ENCODE results near the gene GRB7.
"Not testable (repeated sequence)": the region's sequence is repeated elsewhere in the genome, so short reads cannot be mapped to it uniquely, and the experiment has no call there.

GRB7 gene

DNA sequence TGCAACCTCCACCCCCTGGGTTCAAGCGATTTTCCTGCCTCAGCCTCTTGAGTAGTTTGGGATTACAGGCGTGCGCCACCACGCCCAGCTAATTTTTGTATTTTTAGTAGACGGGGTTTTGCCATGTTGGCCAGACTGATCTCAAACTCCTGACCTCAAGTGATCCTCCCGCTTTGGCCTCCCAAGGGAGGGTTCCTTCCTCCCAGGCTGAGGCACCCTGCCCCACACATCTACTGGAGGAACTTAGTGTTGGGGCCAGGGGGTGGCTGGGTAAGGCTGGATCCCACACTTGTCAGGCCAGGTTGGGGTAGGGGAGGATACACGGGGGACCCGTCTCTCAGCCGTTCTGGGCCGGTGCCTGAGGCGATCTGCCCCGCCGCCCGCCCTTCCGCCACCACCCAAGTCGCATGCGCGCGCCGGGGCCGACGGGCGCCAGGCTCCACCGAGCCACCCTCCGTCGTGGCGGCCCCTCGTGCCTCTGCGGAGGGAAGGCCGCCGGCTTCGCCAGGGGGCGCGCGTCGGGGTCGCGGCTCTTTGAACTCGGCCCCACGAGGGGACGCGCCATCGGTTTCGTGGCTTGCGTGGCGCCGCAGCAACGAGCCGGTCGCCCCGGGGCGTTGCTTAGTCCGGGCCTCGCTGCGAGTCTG, 15.9 kb downstream of the GRB7 start:
- no peak for DNase-seq (ENCODE audit: low read depth)

DNA sequence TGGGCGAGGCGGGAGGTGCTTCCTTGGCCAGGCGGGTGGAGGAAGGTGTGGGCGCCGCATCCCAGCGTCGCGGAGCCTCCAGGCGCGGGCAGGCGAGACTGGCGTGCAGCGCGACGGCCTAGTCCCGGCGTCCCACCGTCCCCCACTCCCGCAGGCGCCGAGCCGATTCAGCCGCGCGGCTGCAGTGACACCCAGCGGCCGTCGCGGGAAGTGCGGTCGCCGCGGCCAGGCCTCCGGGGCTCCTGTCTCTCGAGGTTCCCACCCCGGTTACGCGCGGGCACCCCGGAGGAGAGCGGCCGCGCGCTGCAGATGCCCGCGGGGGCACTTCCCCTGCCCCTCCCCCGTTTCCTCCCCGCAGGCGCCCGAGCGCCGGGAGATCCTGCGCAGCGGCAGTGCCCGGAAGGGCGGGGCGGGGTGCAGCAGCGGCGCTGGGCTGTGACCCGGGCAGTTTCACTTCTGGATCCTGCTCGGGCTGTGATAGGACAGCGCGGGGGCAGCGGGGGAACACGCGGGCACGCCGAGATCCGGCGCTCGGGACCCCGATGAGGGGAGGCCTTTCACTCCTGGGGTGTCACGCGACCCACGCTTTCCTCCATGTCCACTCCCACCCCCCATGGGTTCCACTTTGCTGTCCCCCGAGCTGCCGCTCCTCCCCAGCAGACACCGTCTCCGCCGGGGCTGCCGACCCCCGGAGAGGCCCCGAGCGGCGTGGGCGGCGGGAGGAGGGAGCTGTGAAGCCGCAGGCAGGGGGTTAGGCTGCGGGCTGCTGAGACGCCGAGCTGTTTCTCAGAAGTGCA, 16.6 kb downstream of the GRB7 start:
- peak; percentile 92 for DNase-seq (ENCODE audit: low read depth)

DNA sequence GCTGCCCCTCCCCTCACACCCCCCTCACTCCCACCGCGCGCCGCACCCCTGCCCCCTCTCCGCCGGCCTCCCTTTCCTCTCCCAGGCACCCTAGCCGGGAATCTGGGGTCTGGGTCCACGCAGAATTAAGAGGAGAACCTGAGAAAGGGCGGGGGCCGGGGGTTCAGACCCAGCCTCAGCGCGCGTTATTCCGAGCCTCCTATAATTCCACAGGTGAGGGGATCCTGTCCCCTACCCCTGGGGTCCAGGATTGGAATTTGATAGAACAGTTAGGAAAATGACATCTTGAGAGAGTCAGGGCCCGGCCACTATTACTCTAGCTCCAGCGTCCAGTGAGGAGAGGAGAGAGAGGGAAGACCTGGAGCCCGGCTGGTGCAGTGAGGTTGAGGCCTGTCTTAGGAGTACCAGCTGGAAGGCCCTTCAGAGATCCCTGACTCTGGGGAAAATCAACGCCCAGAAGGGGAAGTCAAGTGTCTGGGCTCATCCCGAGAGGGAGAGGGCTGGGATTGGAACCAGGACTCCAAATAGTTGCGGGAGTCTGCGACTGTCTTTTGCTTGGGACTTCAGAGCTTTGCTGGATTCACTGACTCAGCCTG, 17.3 kb downstream of the GRB7 start:
- no peak for DNase-seq (ENCODE audit: low read depth)

DNA sequence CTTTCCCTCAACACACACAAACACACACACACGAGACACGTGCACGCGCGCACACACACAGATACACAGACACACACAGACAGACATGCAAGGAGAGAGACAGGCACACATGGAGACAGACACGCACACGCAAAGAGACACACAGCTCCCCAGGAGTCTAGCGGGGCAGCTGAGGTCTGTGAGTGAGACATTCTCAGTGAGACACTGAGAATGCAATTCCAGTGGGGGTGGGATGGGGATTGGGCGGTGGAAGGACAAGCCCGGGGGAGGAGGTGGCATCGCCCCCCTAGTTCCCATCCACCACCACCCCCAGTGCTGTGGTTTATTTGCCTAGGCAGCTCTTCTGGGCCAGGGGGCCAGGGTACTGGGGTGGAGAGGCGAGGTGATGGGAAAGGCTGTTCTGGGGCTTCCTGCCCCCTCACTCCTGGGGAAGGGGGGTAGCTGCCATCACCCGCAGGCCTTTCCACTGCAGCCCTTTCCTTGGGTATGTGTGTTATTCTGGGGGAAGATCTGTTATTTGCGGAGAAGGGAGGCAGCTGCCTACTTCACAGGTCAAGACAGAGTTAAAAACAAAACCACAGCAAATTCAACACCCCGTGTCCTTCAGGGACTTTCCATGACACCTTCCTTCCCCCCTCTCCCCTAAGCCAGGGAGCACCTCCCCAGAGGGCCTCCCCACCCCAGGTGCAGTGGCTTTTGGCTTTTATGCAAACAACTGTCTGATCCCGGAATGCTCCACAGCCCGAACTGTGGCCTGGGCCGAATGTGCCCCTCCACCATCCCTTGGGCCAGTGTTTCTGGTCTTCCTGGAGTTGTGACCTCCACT, 18.0 kb downstream of the GRB7 start:
- DNase-seq (ENCODE audit: low read depth) = no peak

DNA sequence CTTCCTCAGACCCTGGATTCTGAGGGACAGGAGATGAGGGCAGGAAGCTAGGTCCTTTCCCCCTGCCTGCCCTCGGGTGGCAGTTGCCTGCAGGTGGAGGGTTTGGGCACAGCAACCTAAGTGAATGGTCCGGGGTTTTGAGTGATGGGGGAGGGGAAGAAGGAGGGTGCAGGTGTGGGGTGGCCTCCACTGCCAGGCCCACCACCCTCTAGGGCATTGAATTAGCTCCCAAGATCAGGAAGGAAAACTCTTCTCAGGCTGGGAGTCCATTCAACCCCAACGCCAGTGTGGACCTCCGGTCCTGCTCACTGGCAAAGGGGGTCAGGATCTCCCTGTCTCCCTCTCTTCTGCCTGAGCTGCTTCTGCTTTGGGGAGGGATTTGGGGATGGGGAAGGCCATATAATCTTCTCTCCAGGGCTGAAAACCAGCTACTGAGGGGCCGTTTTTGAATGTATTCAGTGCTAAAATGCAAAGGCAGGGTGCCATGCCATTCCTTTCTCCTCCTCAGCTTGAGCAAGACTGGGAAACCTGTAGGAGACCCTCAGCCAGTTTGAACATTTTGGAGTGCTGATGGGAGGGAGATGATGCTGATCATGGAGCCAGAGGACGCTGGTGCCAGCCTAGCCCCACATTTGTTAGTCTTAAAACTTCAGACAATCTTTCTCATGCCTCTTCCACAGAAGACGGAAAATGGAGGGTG, 18.8 kb downstream of the GRB7 start:
- no peak for DNase-seq (ENCODE audit: low read depth)

DNA sequence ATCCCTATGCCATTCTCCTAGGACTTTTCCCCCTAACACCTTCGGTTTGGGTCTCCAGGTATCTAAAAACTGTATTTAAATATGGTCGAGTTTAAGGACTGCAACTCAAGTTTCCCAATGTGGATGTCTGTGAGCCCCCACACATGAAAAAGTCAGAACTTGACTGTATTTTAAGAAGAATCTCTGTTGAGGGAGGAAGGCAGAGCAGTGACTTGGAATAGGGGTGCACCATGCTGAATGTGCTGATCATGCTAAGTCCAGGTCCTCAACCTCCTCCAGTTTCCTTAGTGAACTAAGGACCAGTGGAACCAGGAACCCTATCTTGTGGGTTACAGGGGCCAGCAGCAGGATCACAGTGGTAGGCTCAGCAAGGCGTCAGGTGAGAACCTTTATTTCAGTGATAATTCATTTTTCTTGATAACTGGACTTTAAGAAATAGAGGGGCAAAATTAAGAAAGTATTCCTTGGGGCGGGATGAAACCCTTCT, 19.5 kb downstream of the GRB7 start:
- no peak for DNase-seq (ENCODE audit: low read depth)

DNA sequence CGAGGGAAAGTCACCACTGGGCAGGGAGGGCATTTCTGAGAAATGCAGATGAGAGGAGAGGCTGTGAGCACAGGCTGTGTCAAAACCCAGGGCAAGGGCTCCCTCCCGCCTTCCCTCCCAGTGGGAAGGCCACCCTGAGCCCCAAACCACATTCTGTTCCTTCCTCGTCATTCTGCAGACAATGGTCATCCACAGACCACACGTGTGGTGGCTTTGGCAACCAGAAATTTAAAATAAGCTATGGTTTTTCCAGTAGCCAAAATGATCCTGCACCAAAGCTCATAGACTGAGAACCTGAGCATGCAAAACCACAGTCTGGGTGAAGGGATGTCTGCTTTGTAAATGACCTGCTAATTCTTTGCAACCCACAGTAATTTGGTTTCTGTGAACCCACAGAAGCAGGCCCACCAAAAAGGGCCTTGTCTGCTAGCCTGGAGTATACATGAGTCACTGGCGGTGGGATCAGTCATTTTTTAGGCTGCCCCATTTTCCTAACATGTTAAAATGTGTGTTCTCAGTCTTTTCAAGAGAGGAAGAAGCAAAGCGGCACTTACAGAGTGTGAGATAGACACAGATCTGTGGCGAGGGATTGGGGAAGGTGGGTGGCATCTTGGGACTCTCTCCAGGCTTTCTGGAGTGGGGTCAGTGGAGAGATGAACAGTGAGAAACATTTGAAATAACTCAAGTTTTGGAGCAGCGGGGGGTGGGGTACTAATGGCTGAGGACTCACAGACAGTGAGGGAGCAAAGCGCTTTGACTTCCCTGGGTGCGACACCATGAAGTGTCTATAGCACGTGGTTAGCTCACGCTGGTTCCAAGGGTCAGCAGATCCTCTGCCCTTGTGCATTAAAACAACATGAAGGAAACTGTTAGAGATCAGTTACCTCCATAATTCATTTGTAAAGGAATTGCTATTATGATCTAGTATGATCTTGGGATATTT, 20.5 kb downstream of the GRB7 start:
- no peak for DNase-seq (ENCODE audit: low read depth)

DNA sequence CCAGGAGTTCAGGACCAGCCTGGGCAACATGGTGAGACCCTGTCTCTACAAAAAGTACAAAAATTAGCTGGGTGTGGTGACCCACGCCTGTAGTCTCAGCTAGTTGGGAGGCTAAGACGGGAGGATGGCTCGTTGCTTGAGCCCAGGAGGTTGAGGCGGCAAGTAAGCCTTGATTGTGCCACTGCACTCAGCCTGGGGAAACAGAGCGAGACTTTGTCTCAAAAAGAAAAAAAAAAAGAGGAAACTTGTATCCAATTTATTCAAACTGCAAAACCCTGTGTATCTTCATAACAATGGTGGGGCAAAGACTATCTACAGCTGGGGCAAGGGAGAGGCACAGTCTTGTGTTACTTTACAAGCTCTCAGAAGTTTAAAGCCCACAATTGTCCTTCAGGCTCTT, 21.5 kb downstream of the GRB7 start:
- DNase-seq (ENCODE audit: low read depth) = no peak

DNA sequence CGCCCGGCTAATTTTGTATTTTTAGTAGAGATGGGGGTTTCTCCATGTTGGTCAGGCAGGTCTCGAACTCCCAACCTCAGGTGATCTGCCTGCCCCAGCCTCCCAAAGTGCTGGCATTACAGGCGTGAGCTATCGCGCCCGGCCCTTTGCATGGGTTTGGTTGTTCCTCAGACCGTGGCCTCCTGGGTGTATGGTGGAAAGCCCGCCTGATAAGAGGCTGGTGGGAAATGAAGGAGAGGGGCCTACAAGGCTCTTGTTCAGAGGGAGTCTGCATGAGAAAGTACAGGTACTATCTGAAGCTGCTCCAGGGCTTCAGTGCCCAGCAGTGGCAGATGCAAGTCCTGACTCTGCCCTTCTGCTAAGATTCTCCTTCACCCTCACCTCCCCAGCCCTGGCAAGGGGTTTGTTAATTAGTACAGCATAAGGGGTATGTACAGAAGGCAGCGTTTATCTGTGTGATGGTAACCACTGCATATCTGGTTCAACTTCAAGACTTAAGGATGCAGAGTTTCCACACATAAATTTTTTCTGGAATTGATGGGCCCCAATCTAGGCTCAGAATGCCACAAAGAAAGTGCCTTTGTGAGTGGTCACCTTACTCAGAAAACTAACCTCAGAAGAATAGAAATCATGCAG, 24.2 kb downstream of the GRB7 start:
- DNase-seq (ENCODE audit: low read depth) = no peak

DNA sequence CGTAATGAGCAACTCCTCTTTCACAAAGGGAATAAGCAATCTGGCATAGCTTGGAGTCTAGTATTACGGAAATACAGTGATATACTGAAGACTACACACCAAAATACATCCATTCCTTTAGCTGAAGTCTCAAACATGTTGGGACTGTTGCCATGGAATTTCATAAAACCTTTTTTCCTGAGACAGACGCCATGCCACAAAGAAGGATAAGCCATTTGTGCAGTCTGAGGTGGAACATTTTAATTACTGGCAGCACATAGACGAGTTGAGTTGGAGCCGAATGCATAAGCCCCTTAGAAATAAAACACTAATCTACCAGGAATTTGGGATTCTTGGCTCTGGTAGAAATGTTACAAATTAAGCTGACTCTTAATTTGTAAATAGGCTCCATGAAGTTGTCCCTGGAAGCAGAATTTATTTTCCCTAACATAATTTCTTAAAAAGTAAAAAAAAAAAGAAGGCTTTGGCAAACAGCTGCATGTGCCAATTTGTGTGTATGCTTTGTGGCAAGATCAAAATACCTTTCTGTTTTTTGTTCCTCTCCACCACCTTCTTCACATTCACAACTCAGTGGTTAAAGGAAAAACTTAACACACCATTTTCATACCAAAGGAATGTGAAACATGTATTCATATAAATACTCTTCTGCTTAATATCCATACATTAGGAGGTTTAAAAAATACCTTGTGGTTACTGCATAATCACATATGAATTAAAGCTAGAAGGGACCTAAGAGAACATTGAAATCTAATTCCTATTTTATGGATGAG, 25.5 kb downstream of the GRB7 start:
- DNase-seq (ENCODE audit: low read depth) = no peak

DNA sequence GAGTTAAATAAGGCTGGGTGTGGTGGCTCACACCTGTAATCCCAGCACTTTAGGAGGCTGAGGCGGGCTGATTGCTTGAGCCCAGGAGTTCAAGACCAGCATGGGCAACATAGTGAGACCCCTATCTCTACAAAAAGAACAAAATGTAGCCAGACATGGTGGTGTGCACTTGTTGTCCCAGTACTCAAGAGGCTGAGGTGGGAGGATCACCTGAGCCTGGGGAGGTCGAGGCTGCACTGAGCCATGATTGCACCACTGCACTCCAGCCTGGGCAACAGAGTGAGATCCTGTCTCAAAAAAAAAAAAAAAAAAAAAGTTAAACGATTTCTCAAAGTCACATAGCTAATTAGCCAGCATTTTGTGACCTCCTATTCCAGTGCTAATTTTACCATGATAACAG, 26.4 kb downstream of the GRB7 start:
- not testable (repeated sequence) for DNase-seq (ENCODE audit: low read depth)

DNA sequence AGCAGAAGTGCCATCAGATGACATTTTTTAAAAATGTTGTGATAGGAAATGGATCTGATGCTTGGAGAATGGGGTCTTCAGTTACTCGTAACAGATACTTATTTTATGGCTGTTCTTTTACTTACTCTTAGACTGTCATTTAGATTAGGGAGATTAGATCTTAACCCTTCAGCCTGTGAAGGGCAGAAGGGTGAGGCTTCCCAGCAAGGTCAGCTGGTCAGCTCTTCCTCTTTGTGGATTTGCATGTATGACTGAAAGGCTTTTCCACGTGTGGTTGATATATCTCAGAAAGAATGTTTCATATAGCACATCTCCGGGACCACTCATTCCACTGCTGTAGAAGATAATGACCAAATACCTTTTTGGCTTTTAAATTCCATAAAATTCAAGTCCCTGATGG, 27.4 kb downstream of the GRB7 start:
- no peak for DNase-seq (ENCODE audit: low read depth)

DNA sequence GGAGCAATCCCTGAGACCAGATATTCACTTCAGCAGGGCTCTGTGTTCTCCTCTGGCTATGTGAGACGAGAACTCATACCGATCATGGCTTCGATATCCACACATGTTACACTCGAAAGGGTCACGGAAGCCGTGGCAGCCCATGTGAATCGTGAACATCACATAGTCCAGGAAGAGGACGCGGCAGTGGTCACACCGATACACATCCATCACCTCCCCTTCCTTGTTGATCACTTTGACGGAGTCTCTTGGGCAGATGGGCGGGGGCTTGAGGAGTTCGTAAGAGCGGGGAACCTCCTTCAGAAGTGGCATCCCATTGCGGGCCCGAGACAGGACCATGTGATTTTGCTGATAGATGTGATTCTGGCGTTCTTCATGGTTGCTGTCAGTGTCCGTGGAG, 28.0 kb downstream of the GRB7 start:
- DNase-seq (ENCODE audit: low read depth) = no peak

DNA sequence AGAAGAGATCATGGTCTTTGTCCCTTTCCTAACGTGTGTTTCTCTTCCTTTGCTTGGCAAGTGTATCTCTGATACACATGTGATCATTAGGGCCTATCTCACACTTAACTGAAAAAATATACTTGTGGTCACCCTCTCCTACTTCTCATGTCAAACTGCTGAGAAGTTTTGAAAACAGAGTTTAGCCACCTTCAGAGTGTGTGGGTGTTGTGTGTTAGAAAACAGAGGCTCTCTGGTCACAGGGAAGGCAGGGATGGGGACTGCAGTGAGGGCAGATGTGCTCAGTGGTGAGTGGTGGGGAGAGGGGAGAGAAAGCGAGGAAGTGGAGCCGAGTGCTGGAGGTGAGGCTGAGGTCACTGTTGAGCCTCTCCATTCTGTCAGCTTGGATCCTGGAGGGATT, 29.4 kb downstream of the GRB7 start:
- DNase-seq (ENCODE audit: low read depth) = no peak

DNA sequence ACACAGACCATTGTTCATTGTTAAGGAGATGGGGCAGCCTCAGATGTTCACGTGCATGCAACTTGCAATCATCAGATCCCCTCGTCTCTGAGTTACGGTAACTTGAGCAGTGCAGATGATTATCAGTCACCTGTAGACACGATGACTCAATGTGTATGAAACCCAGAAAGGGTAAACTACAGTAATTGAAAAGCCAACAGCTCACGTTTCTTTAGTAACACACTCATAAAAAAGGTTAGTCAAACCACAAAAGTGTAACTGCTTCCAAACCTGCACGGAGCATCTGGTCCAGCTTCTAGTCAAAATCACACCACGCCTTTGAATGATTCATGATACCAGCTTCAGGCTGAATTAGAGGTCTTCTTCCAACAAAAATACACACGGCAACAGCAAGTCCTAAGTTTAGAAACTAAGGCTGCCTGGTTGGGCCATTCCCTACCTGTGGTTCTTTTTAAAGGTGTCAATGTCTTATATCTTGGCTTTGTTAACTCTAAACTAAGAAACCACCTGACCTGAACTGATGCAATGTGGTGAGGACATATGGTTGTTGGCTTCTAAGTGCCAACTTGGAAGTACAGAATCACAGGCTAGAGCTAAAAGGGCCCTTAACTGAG, 32.3 kb downstream of the GRB7 start:
- no peak for DNase-seq (ENCODE audit: low read depth)

DNA sequence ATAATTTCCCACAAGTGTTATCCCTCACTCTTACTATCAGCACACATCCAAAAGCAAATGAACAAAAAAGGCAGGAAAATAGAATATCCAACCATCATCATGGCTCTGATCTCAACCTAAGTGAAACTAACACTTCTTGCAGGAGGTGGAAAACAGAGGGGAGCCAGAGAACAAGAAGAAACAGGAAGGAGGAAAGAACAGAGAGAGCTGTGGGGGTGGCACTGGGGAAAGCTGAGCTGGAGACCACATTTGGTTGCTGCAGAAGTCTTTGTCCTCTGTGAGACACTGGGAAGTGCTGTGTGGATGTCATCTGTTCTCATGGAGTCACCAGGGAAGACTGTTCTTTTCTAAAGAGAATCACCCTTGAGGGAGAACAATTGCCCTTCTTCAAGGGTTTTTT, 34.7 kb downstream of the GRB7 start:
- no peak for DNase-seq (ENCODE audit: low read depth)

DNA sequence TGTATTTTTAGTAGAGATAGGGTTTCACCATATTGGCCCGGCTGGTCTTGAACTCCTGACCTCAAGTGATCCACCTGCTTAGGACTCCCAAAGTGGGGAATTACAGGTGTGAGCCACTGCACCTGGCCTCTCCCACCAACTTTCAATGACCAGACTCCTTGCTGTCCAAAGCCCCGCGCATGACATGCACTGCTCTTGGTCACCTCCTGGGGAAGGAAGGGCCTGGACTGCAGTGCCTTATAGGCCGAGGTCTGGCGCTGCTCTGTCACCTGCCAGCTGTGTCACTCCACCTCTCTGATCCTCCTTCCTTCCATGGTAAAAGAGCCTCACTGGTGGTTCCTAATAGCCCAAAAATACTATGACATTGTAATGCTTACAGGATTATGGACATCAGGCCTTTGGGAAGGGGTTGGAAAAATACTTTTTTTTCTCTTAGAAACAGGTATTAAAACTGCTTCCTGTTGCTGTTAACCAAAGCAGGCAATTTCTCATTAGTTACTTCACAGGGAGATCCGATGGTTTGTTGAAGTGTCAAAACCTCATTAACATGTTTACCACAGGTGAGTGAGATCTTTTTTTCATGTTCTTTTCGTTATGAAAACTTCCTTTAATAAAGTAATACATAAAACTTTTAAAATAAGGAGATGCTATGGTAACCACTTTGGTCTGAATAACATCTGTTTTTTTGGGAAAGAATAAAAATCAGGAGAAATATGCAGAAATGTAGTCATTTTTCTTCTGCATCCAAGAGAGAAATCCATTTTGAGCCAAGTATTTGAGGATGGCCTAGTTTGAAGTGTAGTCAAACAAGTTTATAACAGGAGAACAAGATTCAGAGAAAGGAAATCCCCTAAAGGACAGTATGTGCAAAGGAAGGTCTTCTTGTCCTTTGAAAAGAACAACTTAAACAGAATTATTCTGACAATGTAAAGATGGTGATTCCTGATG, 35.5 kb downstream of the GRB7 start:
- DNase-seq (ENCODE audit: low read depth) = no peak

DNA sequence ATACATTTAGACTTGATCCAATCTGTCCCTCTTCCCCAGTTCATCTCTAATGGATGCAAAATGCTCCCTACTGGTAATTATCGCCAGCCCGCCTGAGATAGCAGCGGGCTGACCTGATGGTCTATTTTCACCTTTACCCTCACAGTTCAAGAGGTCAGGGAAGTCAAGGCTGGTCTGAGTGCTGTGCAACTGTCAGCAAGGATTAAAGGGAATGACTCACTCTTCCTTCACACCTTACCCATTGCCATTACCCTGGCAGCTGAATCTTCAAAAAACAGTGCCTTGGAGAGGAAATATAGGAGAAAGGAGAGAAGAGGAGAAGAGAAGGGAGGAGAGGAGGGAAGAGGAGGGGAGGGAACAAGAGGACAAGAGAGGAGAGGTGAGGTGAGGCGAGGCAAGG, 36.3 kb downstream of the GRB7 start:
- no peak for DNase-seq (ENCODE audit: low read depth)
